Activated naive CD8-positive, alpha-beta T cell (primary cell): ENCODE measurements around the gene SEC14L1.

Source experiments
- H3K27ac Mint-ChIP-seq: one replicate; pipeline ENCODE4 v1.8.0; 2021; ENCODE audit warnings: mixed read lengths
- H3K27me3 Mint-ChIP-seq: one replicate; pipeline ENCODE4 v1.8.0; 2021; ENCODE audit warnings: mixed read lengths
- H3K36me3 Mint-ChIP-seq: one replicate; pipeline ENCODE4 v1.8.0; 2021; ENCODE audit warnings: mixed read lengths
- H3K4me1 Mint-ChIP-seq: one replicate; pipeline ENCODE4 v1.8.0; 2021; ENCODE audit warnings: low read depth, mixed read lengths
- H3K4me3 Mint-ChIP-seq: one replicate; pipeline ENCODE4 v1.8.0; 2021; ENCODE audit warnings: mild to moderate bottlenecking, mixed read lengths
- H3K9me3 Mint-ChIP-seq: one replicate; pipeline ENCODE4 v1.8.0; 2021; ENCODE audit warnings: low read depth, mixed read lengths

Gene SEC14L1

DNA sequence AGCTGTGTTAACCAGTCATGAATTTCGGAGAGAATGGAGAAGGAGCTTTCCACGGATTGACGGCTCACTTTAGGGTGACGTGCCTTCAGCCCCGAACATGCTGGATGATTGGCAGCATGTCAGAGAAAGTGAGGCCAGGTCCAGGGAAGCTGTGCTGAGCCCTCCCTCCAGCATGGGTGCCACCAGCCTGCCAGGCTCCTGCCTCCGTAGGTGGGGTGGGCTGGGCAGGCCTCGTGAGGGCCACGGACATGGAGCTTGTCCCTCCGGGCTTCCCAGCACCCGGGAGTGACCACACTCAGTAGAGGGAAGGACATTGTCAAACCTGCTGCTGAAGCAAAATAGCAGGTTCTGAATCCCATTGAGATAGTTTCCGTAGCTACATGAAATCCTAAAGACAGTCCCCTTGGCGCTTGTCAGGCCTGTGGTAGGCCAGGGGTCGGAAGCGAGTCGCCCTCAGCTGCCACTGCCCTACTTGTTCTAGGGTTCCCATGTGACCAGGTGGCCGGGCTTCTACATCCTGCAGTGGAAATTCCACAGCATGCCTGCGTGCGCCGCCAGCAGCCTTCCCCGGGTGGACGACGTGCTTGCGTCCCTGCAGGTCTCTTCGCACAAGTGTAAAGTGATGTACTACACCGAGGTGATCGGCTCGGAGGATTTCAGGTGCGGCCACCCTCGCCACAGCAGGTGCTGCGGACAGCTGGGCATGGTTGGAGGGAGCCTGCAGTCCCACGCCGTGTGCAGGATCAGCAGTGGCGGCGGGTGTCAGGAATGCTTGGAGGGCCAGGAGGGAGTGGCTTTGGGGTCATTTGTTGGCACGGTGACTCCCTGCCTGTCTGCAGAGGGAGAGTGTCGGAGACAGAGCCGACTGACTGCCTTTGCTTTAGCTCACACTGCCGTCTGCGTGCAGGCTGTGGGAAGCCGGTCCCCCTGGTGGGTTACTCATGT, 72.3 kb downstream of the SEC14L1 start:
- Mint-ChIP-seq H3K9me3 (no peaks in the 10 kb centered on the region), H3K36me3 (peaks cover 9% of the 10 kb centered on the region), H3K27ac (no peak overlapping the region), H3K27me3 (no peaks in the 10 kb centered on the region), H3K4me3 (no peak overlapping the region), H3K4me1 (no peaks in the 10 kb centered on the region)

DNA sequence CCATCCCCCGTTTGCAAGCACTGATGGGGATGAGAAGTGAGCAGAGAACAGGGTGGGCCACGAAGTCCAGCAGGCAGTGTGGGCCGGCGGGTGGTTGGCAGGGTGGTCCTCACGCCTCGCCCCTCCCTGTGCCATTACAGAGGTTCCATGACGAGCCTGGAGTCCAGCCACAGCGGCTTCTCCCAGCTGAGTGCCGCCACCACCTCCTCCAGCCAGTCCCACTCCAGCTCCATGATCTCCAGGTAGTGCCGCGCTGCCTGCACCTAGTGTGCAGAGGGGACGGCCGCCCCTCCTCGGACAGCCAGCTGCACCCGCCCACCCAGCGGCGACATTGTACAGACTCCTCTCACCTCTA, 73.0 kb downstream of the SEC14L1 start:
- no peak overlapping the region for H3K4me3 Mint-ChIP-seq
- no peaks in the 10 kb centered on the region for H3K4me1 Mint-ChIP-seq
- no peaks in the 10 kb centered on the region for H3K9me3 Mint-ChIP-seq
- peaks cover 9% of the 10 kb centered on the region for H3K36me3 Mint-ChIP-seq
- no peak overlapping the region for H3K27ac Mint-ChIP-seq
- no peaks in the 10 kb centered on the region for H3K27me3 Mint-ChIP-seq

- Mint-ChIP-seq H3K4me1 (no peaks in the 10 kb centered on the region), H3K27me3 (no peaks in the 10 kb centered on the region), H3K27ac (no peak overlapping the region), H3K36me3 (peaks cover 12% of the 10 kb centered on the region), H3K4me3 (no peak overlapping the region), H3K9me3 (no peaks in the 10 kb centered on the region)
These were observed 73.6 kb downstream of the SEC14L1 start for GRCh38 chr17:77214328-77214727.

GRCh38 chr17:77214743-77215142, 74.0 kb downstream of the SEC14L1 start:
- no peaks in the 10 kb centered on the region for H3K9me3 Mint-ChIP-seq
- H3K4me1 Mint-ChIP-seq: no peaks in the 10 kb centered on the region
- no peak overlapping the region for H3K4me3 Mint-ChIP-seq
- H3K27me3 Mint-ChIP-seq: no peaks in the 10 kb centered on the region
- H3K27ac Mint-ChIP-seq: no peak overlapping the region
- H3K36me3 Mint-ChIP-seq: peaks cover 10% of the 10 kb centered on the region

- Mint-ChIP-seq H3K9me3 (no peaks in the 10 kb centered on the region), H3K36me3 (peaks cover 8% of the 10 kb centered on the region), H3K4me3 (no peak overlapping the region), H3K27ac (no peak overlapping the region), H3K4me1 (no peaks in the 10 kb centered on the region), H3K27me3 (no peaks in the 10 kb centered on the region)
These were observed 74.5 kb downstream of the SEC14L1 start for GRCh38 chr17:77215281-77215680.

GRCh38 chr17:77216486-77216885, 75.7 kb downstream of the SEC14L1 start:
- Mint-ChIP-seq H3K27me3 (no peaks in the 10 kb centered on the region), H3K36me3 (peaks cover 5% of the 10 kb centered on the region), H3K4me3 (no peak overlapping the region), H3K9me3 (no peaks in the 10 kb centered on the region), H3K27ac (no peak overlapping the region), H3K4me1 (no peaks in the 10 kb centered on the region)

DNA sequence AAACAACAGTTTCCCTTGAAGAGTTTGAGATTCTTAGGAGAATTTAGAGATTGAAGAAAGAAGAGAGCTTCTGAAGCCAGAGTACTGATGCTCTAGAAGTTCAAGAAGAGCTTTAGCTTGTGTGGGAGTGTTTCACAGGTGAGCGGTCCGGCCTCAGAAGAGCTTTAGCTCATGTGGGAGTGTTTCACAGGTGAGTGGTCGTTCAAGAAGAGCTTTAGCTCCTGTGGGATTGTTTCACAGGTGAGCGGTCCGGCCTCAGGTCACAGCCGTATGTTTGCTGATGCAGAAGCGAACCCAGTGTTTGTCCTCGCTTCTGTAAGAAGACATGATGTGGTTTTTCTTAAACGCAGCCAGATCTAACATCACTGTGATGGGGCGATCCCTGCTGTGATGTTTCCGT, 76.4 kb downstream of the SEC14L1 start:
- H3K4me1 Mint-ChIP-seq: no peaks in the 10 kb centered on the region
- no peak overlapping the region for H3K27ac Mint-ChIP-seq
- H3K27me3 Mint-ChIP-seq: no peaks in the 10 kb centered on the region
- H3K4me3 Mint-ChIP-seq: no peak overlapping the region
- H3K9me3 Mint-ChIP-seq: no peaks in the 10 kb centered on the region
- peaks cover 3% of the 10 kb centered on the region for H3K36me3 Mint-ChIP-seq

GRCh38 chr17:77217566-77217965, 76.8 kb downstream of the SEC14L1 start:
- H3K36me3 Mint-ChIP-seq: peaks cover 3% of the 10 kb centered on the region
- H3K27ac Mint-ChIP-seq: no peak overlapping the region
- H3K4me1 Mint-ChIP-seq: no peaks in the 10 kb centered on the region
- no peak overlapping the region for H3K4me3 Mint-ChIP-seq
- H3K27me3 Mint-ChIP-seq: no peaks in the 10 kb centered on the region
- H3K9me3 Mint-ChIP-seq: no peaks in the 10 kb centered on the region

- peaks cover 3% of the 10 kb centered on the region for H3K36me3 Mint-ChIP-seq
- H3K4me3 Mint-ChIP-seq: no peak overlapping the region
- no peaks in the 10 kb centered on the region for H3K9me3 Mint-ChIP-seq
- H3K27me3 Mint-ChIP-seq: no peaks in the 10 kb centered on the region
- H3K27ac Mint-ChIP-seq: no peak overlapping the region
- H3K4me1 Mint-ChIP-seq: no peaks in the 10 kb centered on the region
These were observed 78.1 kb downstream of the SEC14L1 start for GRCh38 chr17:77218902-77219301.

DNA sequence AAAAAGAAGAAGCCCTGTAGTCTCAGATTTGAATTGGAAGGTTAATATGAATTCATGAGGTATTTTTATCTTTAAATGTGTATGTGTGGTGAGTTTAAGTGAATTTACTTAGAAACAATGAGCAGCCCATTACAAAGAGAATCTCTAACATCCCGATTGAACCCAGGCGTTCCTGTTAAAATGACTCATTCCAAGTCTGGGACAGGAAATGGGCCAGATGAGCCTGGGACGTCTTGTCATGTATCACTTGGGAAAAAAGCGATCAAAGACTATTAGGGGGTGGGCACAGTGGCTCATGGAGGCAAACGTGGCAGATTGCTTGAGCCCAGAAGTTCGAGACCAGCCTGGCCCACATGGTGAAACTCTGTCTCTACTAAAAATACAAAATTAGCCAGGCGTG, 81.6 kb downstream of the SEC14L1 start:
- H3K27ac Mint-ChIP-seq: no peak overlapping the region
- H3K4me1 Mint-ChIP-seq: no peaks in the 10 kb centered on the region
- no peaks in the 10 kb centered on the region for H3K27me3 Mint-ChIP-seq
- no peak overlapping the region for H3K4me3 Mint-ChIP-seq
- H3K36me3 Mint-ChIP-seq: peaks cover 3% of the 10 kb centered on the region
- no peaks in the 10 kb centered on the region for H3K9me3 Mint-ChIP-seq

DNA sequence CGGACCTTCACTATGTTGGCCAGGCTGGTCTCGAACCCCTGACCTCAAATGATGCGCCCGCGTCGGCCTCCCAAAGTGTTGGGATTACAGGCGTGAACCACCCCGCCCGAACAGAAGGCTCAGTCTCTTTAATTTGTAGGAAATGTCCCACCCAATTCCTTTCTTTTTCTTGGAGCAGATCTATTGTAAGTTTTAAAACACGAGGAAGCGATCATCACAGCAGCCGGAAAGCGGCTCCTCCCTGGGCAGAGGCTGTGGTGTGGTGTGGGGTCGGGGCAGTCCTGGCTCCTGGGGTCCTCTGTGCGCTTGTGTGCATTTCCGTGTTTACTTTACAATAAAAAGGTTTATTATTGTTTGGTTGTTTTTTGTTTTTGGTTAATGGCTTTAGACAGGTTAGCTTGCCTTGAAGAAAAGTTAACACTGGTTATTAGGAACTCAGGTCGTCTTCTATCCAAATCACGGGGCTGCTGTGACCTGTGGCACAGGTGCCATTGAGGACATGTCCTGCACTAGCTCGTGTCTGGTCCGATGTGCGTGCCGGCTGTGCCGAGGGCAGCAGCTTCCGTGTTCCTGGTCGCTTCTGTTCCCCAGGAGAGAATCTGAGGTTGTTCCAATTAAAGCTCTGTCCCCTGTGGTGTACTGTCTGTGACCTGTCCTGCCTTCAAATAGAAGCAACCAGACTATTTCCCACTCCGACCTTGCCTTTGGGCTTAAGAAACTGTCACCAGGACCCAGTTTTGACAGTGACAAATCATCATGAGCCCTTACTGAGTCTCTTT, 83.1 kb downstream of the SEC14L1 start:
- H3K27ac Mint-ChIP-seq: no peak overlapping the region
- H3K27me3 Mint-ChIP-seq: no peaks in the 10 kb centered on the region
- no peaks in the 10 kb centered on the region for H3K9me3 Mint-ChIP-seq
- H3K36me3 Mint-ChIP-seq: peaks cover 3% of the 10 kb centered on the region
- no peak overlapping the region for H3K4me3 Mint-ChIP-seq
- H3K4me1 Mint-ChIP-seq: no peaks in the 10 kb centered on the region

- H3K27me3 Mint-ChIP-seq: no peaks in the 10 kb centered on the region
- no peaks in the 10 kb centered on the region for H3K9me3 Mint-ChIP-seq
- no peaks in the 10 kb centered on the region for H3K36me3 Mint-ChIP-seq
- no peaks in the 10 kb centered on the region for H3K4me1 Mint-ChIP-seq
- no peak overlapping the region for H3K27ac Mint-ChIP-seq
- no peak overlapping the region for H3K4me3 Mint-ChIP-seq
These were observed 84.5 kb downstream of the SEC14L1 start for GRCh38 chr17:77225265-77225664.

DNA sequence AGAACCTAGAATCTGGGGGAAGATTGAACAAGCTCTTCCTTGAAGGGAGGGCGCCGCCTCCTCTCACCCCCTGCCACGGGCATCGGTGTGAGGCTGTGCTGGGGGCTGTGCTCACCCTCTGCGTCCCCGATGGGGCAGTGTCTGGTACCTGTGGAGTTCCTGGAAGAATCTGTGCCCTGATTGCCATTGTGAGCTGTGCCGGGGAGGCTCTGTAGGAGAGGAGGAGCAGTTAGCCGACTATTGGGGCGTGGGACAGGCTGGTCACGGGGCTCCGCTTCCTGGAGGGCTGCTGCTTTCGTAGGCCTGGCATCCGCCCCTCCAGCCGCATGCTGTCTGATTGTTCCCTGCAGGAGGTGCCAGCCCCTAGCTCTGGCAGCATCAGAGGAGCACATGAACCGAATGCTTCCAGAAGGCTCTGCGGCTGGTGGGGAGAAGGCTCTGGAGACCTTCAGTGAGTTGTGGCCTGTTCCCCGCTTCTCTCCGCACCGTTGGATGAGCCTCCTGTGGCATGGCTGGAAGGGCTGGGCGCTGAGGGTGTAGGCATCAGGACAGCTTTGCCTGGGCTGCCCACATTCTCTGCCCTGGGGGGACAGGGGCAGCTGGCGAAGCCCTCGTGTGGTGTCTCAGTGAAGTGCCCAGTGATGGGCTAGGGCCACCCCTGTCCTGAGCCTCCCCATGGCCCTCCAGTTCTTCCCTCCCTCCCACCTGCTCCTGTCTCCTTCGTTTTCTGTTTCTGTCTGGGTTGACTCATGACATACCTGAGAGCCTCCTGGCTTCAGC, 86.9 kb downstream of the SEC14L1 start:
- no peak overlapping the region for H3K27ac Mint-ChIP-seq
- no peaks in the 10 kb centered on the region for H3K4me1 Mint-ChIP-seq
- no peaks in the 10 kb centered on the region for H3K27me3 Mint-ChIP-seq
- no peak overlapping the region for H3K4me3 Mint-ChIP-seq
- no peaks in the 10 kb centered on the region for H3K36me3 Mint-ChIP-seq
- no peaks in the 10 kb centered on the region for H3K9me3 Mint-ChIP-seq

DNA sequence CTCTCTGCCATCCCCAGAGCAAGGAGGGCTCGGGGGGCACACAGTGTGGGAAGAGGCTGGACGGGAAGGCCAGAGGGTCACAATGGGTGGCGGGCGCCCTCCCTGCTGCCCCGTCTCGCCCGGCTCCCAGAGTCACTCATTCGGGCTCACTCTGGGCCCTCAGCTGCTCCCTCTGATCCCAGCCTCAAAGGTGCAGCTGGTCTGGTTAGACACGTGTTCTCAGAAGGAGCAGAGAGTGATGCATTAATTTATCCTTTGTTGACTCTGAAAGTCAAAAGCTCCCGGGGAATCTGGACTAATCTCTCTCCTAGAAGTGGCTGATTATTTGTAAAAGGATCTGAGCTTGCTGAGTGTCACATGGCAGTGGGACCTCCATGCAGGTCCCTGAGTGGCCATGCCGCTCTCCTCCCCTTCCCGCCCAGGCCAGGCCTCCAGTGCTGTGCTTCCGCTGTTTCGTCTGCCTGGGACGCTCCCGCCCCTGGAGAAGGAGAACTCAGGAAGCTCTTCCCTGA, 87.5 kb downstream of the SEC14L1 start:
- Mint-ChIP-seq H3K9me3 (no peaks in the 10 kb centered on the region), H3K36me3 (no peaks in the 10 kb centered on the region)

GRCh38 chr17:77228816-77229215, 88.0 kb downstream of the SEC14L1 start:
- Mint-ChIP-seq H3K4me3 (no peak overlapping the region), H3K27ac (no peak overlapping the region)

More for the DNA sequence above, 87.5 kb downstream of the SEC14L1 start:
- Mint-ChIP-seq H3K4me1 (no peaks in the 10 kb centered on the region), H3K27me3 (no peaks in the 10 kb centered on the region), H3K27ac (no peak overlapping the region), H3K4me3 (no peak overlapping the region)

More at GRCh38 chr17:77228816-77229215, 88.0 kb downstream of the SEC14L1 start:
- no peaks in the 10 kb centered on the region for H3K36me3 Mint-ChIP-seq
- no peaks in the 10 kb centered on the region for H3K4me1 Mint-ChIP-seq
- no peaks in the 10 kb centered on the region for H3K27me3 Mint-ChIP-seq
- H3K9me3 Mint-ChIP-seq: no peaks in the 10 kb centered on the region
